ENCODE measurements around the gene LHX3. TPM values are rescaled to one million over a fixed set of nuclear protein-coding genes. Genes with fewer than 3 reads are reported as not detected.

LHX3 gene
- total RNA-seq, 2 experiments from 2014 or later, result not detected

GRCh38 chr9:136229096-136230065, 24.5 kb upstream of the LHX3 start:
- POLR2A ChIA-PET, result no interaction called here
- CTCF ChIA-PET, result interaction anchor here (0.9 kb wide), 1 partner anchor 38 kb away, joined by 3 read pairs; no protein-coding TSS in a partner anchor

DNA sequence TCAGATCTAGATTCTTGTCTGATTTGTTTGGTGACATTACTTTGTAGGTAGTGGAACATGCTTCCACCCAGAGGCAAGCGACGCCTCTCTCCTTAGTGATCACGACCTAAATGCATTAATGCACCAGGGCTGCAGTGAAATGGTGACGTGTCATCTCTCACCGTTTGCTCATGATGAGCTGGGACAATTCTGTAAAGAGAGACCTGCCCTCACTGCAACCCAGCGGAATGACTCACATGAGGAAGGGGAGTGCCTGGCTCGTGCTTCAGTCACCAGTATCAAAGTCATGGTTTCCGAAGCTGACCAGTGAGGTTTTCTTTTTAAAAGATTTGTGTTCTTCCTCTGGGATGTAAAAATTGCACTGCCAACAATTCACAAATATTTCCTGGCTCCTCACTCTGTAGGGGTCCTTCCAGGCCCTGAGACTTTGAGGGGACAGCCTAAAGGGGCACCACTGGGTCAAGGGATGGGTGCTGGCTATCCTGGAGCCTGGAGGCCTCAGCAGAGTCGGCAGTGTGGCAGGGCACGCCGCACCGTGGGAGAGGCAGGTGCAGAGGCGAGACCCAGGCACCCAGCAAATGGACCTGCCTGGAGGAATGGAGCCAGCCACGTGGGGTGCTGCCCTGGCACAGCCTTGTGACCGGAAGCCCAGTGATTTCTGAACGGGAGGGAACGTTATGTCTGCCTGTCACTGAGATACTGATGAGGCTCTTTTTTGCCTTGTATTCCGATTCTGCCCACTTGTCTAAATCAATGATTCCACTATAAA, 23.4 kb upstream of the LHX3 start:
- ChIA-PET POLR2A (no interaction called here), CTCF (interaction anchor here (0.9 kb wide), 1 partner anchor 39 kb away, joined by 3 read pairs; no protein-coding TSS in a partner anchor)

DNA sequence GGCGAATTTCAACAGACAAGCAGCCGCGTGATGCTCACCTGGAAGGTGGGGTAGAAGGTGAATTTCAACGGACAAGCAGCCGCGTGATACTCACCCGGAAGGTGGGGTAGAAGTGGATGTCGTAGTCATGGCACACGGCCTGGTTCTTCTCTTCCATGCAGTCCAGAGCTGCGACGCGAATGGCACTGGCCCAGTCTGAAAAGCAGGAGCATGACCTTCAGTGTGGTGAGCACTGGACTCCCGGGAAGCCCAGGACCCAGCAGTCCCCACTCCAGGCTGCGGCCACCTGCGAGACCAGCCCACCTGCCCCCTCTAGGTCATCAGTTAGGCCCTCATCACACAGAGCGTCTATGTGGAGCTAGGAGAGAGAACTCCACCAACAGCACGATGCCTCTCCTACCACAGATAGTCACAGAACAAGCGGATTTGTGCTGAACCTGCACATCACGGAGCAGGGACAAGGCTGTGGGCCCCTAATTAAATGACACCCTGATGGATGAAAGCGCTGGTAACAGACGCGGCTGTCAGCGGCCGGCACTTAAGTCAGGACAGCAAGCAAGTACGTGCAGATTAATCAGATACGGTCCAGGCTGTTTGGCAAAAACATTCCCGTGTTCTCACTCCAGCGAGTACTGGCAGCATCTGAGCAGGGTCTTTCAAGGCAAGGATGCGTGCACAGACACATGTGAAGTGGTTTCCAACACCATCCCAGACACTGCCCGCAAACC, 21.9 kb upstream of the LHX3 start:
- ChIA-PET CTCF (interaction anchor here (0.7 kb wide), 1 partner anchor 41 kb away, joined by 3 read pairs; no protein-coding TSS in a partner anchor), POLR2A (no interaction called here)

DNA sequence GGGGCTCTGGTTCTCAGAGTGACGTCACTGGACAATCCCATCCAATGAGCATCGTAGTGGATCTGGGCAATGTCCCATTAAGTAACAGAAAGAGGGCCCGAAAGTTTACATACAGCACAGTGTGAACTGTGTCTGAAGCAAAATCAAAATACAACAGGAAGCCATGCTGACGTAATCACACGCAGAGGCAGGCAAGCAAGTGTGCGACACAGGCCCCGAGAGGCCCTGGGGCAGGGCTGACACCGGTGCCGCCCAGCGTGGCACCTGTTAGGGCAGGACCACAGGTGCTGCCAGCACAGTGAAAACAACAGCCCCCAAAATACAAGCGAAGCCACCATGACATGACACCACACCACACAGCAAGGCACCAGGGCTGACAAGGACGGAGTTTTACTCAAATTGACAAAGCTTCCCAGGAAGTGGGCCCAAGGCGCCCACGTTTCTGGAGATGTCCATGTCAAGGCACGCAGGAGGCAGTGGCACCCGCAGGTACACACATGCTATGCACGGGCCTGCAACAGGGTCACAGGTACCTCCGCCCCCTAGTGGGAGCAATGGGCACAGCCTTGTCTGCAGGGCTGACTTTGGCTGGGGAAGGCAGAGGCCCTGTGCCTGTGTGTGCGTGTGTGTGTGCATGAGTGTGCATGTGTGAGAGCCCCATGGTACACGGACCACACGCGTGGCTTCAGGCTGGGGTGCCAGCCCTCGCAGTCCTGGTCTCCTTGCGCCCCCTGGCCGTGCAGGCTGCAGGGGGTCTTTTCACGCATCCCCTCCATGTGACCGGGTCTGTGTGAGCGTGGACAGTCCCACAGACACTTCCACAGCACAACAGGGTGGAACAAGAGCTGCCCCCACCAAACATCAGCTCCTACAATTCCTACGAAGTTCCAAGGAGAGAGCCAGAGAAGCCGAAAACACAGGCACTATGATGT, 21.1 kb upstream of the LHX3 start:
- ChIA-PET POLR2A (no interaction called here), CTCF (interaction anchor here (0.6 to 1.1 kb wide), 4 partner anchors 16 to 103 kb away, joined by 3 read pairs; no protein-coding TSS in a partner anchor)

GRCh38 chr9:136225366-136225747, 20.4 kb upstream of the LHX3 start:
- CTCF ChIA-PET, result interaction anchor here (0.6 to 1.1 kb wide), 3 partner anchors 15 to 103 kb away, joined by 3 read pairs; no protein-coding TSS in a partner anchor
- POLR2A ChIA-PET, result no interaction called here

GRCh38 chr9:136223871-136224640, 19.1 kb upstream of the LHX3 start:
- CTCF ChIA-PET, result interaction anchor here (0.7 to 0.9 kb wide), 2 partner anchors 36 to 60 kb away, joined by 3 to 4 read pairs; no protein-coding TSS in a partner anchor
- POLR2A ChIA-PET, result interaction anchor here (1.1 kb wide), 1 partner anchor 43 kb away, joined by 3 read pairs; no protein-coding TSS in a partner anchor

DNA sequence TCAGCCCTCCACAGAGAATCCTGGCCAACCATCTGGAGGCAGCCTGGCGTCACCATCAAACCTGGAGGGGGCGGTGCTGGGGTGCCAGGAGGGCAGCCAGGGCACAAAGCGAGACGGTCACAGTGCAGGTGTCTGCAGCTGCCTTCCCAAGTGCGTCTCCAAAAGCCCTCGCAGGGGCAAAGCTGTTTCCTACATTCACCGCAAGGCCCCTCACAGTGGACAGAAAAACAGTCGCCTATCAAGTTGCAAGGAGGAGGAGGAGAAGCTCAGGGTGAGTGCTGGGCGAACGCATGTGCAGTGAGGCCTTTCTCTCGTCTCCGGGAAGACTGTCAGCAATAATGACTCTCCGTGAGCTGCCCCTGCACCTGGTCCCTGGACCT, 18.0 kb upstream of the LHX3 start:
- ChIA-PET POLR2A (interaction anchor here (1.1 kb wide), 1 partner anchor 45 kb away, joined by 3 read pairs; no protein-coding TSS in a partner anchor), CTCF (interaction anchor here (0.9 kb wide), 1 partner anchor 61 kb away, joined by 4 read pairs; no protein-coding TSS in a partner anchor)

- POLR2A ChIA-PET, result no interaction called here
- CTCF ChIA-PET, result no interaction called here
These were observed 17.4 kb upstream of the LHX3 start for GRCh38 chr9:136222166-136222905.

- ChIA-PET POLR2A (no interaction called here), CTCF (no interaction called here)
These were observed 15.2 kb upstream of the LHX3 start for GRCh38 chr9:136220017-136220729.

GRCh38 chr9:136219276-136219675, 14.3 kb upstream of the LHX3 start:
- CTCF ChIA-PET, result no interaction called here
- POLR2A ChIA-PET, result no interaction called here

DNA sequence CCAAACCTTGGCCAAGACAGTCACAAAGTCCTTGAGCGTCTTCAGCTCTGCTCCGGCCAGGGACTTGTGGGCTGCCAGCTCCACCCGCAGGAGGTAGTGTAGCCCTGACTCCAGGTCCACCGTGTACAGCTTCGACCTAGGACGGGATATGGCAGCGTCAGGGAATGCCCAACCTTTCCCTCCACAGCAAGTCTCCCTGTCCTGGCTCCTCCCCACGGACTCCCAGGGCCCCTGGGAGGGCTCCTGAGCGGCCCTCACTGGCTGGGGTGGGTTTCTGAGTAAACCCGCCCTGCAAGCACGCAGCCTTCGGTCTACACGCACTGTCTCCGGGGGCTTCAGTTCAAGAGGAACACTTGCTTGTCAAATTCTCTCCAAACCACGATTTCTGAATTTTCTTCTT, 13.7 kb upstream of the LHX3 start:
- POLR2A ChIA-PET, result no interaction called here
- CTCF ChIA-PET, result interaction anchor here (1.1 kb wide), 1 partner anchor 112 kb away, joined by 3 read pairs; no protein-coding TSS in a partner anchor

DNA sequence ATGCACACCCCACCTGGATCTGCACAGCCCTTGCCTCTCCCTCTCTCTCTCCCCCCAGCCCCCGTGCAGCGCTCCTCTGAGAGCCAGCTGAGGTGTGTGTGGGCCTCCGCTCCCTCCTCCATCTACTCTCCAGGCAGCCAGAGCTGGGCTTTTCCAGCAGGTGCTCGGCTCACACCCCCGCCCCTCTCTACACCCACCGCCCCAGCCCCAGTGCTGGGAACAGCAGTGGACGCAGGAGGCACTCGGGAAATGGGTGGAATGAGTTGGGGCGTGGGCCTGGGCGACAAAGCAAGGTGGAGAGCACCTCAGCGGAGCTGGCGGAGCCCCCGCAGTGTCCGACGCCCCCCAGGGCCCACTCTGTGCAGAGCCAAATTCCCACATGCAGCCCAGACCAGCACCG, 13.3 kb upstream of the LHX3 start:
- POLR2A ChIA-PET, result no interaction called here
- CTCF ChIA-PET, result interaction anchor here (0.6 to 1.2 kb wide), 3 partner anchors 16 to 111 kb away, joined by 3 read pairs; no protein-coding TSS in a partner anchor

DNA sequence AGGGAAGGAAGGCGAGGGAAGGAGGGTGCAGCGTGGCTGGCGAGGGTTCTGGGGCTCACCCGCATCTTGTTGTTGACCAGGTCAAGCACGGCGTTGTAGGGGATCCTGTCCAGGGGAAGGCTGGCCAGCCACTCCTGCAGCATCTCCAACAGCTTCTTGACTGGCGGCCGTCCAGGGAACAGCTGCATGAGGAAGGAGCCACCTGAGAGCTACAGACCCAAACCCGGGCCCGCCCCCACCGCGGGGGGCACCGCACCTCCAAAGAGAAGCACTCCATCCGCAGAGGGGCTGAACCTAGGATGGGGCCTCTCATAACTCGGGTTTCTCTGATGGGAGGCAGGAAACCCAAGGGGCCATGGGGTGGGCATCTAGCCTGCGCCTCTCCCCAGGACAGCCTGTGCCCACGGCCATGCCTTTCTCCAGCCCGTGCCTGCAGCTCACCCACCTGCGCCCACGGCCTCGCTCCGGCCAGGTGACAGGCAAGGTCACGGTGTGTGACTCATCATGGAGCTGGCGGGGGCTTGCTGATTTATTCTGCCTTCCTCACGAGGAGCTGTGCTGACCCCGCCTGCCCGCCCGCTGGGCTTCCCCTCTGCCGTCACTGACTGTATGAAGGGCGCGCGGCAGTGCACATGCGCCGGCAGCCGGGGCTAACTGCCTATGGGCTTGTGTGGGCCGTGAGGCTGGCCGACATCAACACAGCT, 11.8 kb upstream of the LHX3 start:
- POLR2A ChIA-PET, result no interaction called here
- CTCF ChIA-PET, result interaction anchor here (1.1 to 1.2 kb wide), 2 partner anchors 67 to 94 kb away, joined by 3 read pairs; no protein-coding TSS in a partner anchor

- ChIA-PET POLR2A (no interaction called here), CTCF (no interaction called here)
These were observed 8.8 kb upstream of the LHX3 start for GRCh38 chr9:136213733-136214132.

DNA sequence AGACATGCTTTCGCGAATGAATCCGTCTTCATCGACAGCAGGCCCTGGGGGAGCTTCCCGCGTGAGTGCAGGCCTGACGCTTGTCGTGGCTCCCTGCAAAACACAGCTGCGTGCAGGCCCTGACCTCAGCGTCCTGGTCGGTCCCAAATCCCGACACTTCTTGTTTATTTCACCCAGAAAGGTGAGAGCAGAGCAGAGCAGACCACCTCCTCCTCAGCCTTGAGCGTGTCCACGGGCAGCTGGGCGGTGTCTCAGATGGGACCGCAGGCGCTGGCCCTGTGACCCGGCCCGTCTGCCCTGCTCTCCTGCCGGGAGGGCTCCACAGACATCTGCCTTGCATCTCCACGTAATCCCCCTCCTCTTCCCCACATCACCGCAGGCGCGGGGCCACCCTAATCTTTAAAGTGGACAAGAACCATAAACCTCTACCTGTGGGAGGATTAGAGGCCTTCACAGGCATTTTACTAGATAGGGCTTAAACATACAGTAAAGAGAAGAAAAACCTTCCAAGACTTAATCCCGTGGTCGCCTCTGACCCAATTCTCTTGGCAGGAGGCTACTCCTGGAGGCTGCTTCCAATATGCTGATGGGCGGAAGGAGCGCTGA, 7.5 kb upstream of the LHX3 start:
- POLR2A ChIA-PET, result no interaction called here
- CTCF ChIA-PET, result no interaction called here

Data from activated CD8-positive, alpha-beta memory T cell treated with anti-CD3 and anti-CD28 coated beads for 36 hours (primary cell).